Measurements from ENCODE around the gene NEK5. TPM values are rescaled to one million over a fixed set of nuclear protein-coding genes. Genes with fewer than 3 reads are reported as not detected.

The NEK5 gene
- total and polyA plus RNA-seq, 2 of the 8 experiments (the other 6 are each of a cell fraction or from before 2014, with no cell fraction given) = 0.12 to 0.35 TPM

DNA sequence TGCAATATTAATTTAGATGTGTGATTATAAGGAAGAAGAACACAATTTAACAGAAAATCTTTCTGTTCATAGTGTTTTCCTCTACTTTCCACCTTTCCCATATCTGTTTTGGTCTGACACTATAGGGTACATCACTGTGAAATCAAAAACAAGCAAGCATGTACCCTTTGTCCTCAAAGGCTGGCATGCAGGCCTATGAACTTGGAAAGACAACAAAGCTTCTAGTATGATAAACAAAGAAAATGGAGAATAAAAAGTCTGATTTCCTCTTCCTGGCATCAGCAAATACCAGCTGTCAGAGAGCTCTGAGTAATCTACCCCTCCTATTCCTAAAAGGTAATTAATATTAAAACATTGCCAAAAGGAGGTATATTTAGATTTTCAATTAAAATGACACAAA is 36.1 kb upstream of the NEK5 start (continued):
- TF ChIP-seq, protein P1, sequence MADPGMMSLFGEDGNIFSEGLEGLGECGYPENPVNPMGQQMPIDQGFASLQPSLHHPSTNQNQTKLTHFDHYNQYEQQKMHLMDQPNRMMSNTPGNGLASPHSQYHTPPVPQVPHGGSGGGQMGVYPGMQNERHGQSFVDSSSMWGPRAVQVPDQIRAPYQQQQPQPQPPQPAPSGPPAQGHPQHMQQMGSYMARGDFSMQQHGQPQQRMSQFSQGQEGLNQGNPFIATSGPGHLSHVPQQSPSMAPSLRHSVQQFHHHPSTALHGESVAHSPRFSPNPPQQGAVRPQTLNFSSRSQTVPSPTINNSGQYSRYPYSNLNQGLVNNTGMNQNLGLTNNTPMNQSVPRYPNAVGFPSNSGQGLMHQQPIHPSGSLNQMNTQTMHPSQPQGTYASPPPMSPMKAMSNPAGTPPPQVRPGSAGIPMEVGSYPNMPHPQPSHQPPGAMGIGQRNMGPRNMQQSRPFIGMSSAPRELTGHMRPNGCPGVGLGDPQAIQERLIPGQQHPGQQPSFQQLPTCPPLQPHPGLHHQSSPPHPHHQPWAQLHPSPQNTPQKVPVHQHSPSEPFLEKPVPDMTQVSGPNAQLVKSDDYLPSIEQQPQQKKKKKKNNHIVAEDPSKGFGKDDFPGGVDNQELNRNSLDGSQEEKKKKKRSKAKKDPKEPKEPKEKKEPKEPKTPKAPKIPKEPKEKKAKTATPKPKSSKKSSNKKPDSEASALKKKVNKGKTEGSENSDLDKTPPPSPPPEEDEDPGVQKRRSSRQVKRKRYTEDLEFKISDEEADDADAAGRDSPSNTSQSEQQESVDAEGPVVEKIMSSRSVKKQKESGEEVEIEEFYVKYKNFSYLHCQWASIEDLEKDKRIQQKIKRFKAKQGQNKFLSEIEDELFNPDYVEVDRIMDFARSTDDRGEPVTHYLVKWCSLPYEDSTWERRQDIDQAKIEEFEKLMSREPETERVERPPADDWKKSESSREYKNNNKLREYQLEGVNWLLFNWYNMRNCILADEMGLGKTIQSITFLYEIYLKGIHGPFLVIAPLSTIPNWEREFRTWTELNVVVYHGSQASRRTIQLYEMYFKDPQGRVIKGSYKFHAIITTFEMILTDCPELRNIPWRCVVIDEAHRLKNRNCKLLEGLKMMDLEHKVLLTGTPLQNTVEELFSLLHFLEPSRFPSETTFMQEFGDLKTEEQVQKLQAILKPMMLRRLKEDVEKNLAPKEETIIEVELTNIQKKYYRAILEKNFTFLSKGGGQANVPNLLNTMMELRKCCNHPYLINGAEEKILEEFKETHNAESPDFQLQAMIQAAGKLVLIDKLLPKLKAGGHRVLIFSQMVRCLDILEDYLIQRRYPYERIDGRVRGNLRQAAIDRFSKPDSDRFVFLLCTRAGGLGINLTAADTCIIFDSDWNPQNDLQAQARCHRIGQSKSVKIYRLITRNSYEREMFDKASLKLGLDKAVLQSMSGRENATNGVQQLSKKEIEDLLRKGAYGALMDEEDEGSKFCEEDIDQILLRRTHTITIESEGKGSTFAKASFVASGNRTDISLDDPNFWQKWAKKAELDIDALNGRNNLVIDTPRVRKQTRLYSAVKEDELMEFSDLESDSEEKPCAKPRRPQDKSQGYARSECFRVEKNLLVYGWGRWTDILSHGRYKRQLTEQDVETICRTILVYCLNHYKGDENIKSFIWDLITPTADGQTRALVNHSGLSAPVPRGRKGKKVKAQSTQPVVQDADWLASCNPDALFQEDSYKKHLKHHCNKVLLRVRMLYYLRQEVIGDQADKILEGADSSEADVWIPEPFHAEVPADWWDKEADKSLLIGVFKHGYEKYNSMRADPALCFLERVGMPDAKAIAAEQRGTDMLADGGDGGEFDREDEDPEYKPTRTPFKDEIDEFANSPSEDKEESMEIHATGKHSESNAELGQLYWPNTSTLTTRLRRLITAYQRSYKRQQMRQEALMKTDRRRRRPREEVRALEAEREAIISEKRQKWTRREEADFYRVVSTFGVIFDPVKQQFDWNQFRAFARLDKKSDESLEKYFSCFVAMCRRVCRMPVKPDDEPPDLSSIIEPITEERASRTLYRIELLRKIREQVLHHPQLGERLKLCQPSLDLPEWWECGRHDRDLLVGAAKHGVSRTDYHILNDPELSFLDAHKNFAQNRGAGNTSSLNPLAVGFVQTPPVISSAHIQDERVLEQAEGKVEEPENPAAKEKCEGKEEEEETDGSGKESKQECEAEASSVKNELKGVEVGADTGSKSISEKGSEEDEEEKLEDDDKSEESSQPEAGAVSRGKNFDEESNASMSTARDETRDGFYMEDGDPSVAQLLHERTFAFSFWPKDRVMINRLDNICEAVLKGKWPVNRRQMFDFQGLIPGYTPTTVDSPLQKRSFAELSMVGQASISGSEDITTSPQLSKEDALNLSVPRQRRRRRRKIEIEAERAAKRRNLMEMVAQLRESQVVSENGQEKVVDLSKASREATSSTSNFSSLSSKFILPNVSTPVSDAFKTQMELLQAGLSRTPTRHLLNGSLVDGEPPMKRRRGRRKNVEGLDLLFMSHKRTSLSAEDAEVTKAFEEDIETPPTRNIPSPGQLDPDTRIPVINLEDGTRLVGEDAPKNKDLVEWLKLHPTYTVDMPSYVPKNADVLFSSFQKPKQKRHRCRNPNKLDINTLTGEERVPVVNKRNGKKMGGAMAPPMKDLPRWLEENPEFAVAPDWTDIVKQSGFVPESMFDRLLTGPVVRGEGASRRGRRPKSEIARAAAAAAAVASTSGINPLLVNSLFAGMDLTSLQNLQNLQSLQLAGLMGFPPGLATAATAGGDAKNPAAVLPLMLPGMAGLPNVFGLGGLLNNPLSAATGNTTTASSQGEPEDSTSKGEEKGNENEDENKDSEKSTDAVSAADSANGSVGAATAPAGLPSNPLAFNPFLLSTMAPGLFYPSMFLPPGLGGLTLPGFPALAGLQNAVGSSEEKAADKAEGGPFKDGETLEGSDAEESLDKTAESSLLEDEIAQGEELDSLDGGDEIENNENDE (IDR thresholded peaks at IDR 0.05; ENCODE audit: insufficient replicate concordance, low read length) = no peak
- no peak for TF ChIP-seq CHD2 (IDR thresholded peaks at IDR 0.05; ENCODE audit: low read length)

Data from H1 (cell line).